KMS-11 (cell line): Measurements from ENCODE around the gene PIGU.

ENCODE experiments used
- H2AFZ ChIP-seq: fragments of 200-600 bp; sonication (generic); 2 replicates; pipeline ENCODE4 v1.6.1; 2016; ENCODE audit warnings: antibody characterized with exemption, mixed run types, low read depth
- H3K27ac ChIP-seq: fragments of 200-600 bp; sonication (generic); 2 replicates; pipeline ENCODE4 v1.6.1; 2016; ENCODE audit warnings: mild to moderate bottlenecking, mixed run types
- H3K27me3 ChIP-seq: fragments of 200-600 bp; sonication (generic); 2 replicates; pipeline ENCODE4 v1.6.1; 2017; ENCODE audit warnings: mild to moderate bottlenecking, low read depth, mixed run types, moderate library complexity; ENCODE audit not compliant: insufficient read depth
- H3K36me3 ChIP-seq: fragments of 200-600 bp; sonication (generic); 2 replicates; pipeline ENCODE4 v1.6.1; 2017; ENCODE audit warnings: mild to moderate bottlenecking, mixed run types; ENCODE audit not compliant: insufficient read depth
- H3K4me1 ChIP-seq: fragments of 200-600 bp; sonication (generic); 2 replicates; pipeline ENCODE4 v1.6.1; 2016; ENCODE audit warnings: mild to moderate bottlenecking, low read depth, mixed run types; ENCODE audit not compliant: poor library complexity, severe bottlenecking
- H3K4me2 ChIP-seq: fragments of 200-600 bp; sonication (generic); 2 replicates; pipeline ENCODE4 v1.7.0; 2016; ENCODE audit warnings: mild to moderate bottlenecking, mixed run types
- H3K4me3 ChIP-seq: fragments of 200-600 bp; sonication (generic); IDR thresholded peaks from 2 replicates; pipeline ENCODE4 v1.6.1; 2017; ENCODE audit warnings: low read depth, low read length, mixed read lengths; ENCODE audit not compliant: insufficient read depth
- H3K79me2 ChIP-seq: fragments of 200-600 bp; sonication (generic); 2 replicates; pipeline ENCODE4 v1.6.1; 2016; ENCODE audit warnings: low read depth, mixed run types; ENCODE audit not compliant: insufficient read depth
- H3K9ac ChIP-seq: fragments of 200-600 bp; sonication (generic); 2 replicates; pipeline ENCODE4 v1.6.1; 2016; ENCODE audit warnings: mild to moderate bottlenecking, mixed run types
- H4K20me1 ChIP-seq: fragments of 200-600 bp; sonication (generic); 2 replicates; pipeline ENCODE4 v1.6.1; 2016; ENCODE audit warnings: mild to moderate bottlenecking, mixed run types; ENCODE audit not compliant: insufficient read depth
- TF ChIP-seq, protein P1 (sequence below): fragments of 200-600 bp; sonication (generic); conservative IDR thresholded peaks from 2 replicates; pipeline ENCODE4 v1.6.1; 2017; ENCODE audit warnings: low read depth, mild to moderate bottlenecking, antibody characterized with exemption, low read length, moderate library complexity, mixed read lengths

PIGU gene

DNA sequence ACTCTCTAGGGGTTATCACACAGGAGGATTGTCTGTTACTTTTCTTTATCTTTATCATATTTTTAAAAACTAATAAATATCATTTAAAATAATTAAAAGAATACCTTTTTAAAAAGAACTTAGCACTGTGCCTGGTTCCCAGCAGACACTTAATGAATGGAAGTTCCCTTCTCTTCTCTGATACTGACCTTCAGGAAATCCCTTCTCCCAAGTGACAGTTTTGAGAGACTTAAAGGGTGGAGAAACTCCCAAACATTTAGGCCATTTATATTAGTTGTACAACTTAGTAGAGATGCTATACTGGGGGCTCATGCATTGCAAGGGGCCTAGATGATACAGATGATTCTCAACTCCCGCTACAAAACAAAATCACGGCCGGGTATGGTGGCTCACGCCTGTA lies 99.8 kb downstream of the PIGU start:
- Histone ChIP-seq H3K27me3 (no peaks in the 10 kb centered on the region), H3K4me1 (peaks cover 23% of the 10 kb centered on the region), H3K79me2 (no peaks in the 10 kb centered on the region), H2AFZ (no peak overlapping the region), H3K4me3 (no peak overlapping the region), H3K4me2 (no peak overlapping the region), H3K27ac (no peak overlapping the region), H4K20me1 (no peaks in the 10 kb centered on the region), H3K9ac (no peak overlapping the region), H3K36me3 (no peaks in the 10 kb centered on the region)
- TF ChIP-seq, protein P1, sequence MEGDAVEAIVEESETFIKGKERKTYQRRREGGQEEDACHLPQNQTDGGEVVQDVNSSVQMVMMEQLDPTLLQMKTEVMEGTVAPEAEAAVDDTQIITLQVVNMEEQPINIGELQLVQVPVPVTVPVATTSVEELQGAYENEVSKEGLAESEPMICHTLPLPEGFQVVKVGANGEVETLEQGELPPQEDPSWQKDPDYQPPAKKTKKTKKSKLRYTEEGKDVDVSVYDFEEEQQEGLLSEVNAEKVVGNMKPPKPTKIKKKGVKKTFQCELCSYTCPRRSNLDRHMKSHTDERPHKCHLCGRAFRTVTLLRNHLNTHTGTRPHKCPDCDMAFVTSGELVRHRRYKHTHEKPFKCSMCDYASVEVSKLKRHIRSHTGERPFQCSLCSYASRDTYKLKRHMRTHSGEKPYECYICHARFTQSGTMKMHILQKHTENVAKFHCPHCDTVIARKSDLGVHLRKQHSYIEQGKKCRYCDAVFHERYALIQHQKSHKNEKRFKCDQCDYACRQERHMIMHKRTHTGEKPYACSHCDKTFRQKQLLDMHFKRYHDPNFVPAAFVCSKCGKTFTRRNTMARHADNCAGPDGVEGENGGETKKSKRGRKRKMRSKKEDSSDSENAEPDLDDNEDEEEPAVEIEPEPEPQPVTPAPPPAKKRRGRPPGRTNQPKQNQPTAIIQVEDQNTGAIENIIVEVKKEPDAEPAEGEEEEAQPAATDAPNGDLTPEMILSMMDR: no peak

DNA sequence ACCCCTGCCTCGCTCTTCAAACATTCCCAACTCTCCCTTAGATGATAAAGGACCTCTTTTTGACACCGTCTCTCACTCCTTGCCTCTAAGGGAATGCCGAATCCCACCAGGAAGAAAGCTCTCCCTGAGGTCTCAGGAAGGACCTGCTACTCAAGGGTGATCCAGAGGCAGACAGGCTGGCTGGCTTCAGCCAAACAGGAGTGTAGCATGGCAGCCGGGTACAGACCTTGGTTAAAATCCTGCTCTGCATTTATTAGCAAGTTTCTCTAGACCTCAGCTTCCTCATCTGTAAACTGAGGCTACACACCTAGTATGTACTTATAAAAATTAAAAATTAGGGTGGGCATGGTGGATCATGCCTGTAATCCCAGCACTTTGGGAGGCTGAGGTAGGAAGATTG lies 101.1 kb downstream of the PIGU start:
- Histone ChIP-seq H3K4me2 (no peak overlapping the region), H3K36me3 (no peaks in the 10 kb centered on the region)

DNA sequence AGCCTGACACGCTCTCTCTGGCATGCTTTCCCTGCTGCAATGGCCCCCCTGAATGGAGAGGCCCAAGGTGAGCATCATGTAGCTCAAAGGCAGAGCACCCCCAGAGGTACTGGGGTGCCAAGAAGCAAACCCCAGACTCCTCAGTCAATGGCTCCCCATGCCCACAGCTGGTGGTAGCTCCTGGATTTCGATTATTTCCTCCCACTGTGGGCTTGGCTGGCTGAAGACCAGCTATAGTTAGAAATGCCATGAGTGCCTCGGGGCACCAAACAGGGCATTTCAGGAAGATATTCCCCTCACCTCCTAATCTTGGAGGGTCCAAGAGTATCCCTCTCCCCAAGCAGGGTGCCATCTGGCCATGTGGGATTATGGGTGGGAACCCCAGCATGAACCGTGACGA lies 101.6 kb downstream of the PIGU start:
- Histone ChIP-seq H3K27me3 (no peaks in the 10 kb centered on the region), H3K27ac (no peak overlapping the region), H3K79me2 (no peaks in the 10 kb centered on the region), H3K4me1 (peaks cover 7% of the 10 kb centered on the region), H3K4me2 (no peak overlapping the region), H2AFZ (no peak overlapping the region), H4K20me1 (no peaks in the 10 kb centered on the region), H3K36me3 (no peaks in the 10 kb centered on the region), H3K4me3 (no peak overlapping the region), H3K9ac (no peak overlapping the region)
- TF ChIP-seq, protein P1: no peak

More for the DNA sequence above, 101.1 kb downstream of the PIGU start:
- TF ChIP-seq, protein P1: no peak
- Histone ChIP-seq H3K4me1 (peaks cover 11% of the 10 kb centered on the region), H3K79me2 (no peaks in the 10 kb centered on the region), H3K27ac (no peak overlapping the region), H4K20me1 (no peaks in the 10 kb centered on the region), H3K27me3 (no peaks in the 10 kb centered on the region), H3K9ac (no peak overlapping the region), H2AFZ (no peak overlapping the region), H3K4me3 (no peak overlapping the region)

GRCh38 chr20:34574861-34575260 lies 102.0 kb downstream of the PIGU start:
- Histone ChIP-seq H3K9ac (no peak overlapping the region), H3K79me2 (no peaks in the 10 kb centered on the region), H3K4me3 (no peak overlapping the region), H2AFZ (no peak overlapping the region), H3K27ac (no peak overlapping the region), H3K4me1 (peaks cover 2% of the 10 kb centered on the region), H3K4me2 (no peak overlapping the region), H3K36me3 (no peaks in the 10 kb centered on the region), H3K27me3 (no peaks in the 10 kb centered on the region), H4K20me1 (no peaks in the 10 kb centered on the region)
- TF ChIP-seq, protein P1: no peak

- no peaks in the 10 kb centered on the region for H4K20me1 ChIP-seq
These were observed 102.5 kb downstream of the PIGU start for GRCh38 chr20:34574426-34574825.

More at GRCh38 chr20:34574426-34574825, 102.5 kb downstream of the PIGU start:
- no peaks in the 10 kb centered on the region for H3K4me1 ChIP-seq
- no peaks in the 10 kb centered on the region for H3K79me2 ChIP-seq
- no peaks in the 10 kb centered on the region for H3K36me3 ChIP-seq
- TF ChIP-seq, protein P1: no peak
- H2AFZ ChIP-seq: no peak overlapping the region
- no peak overlapping the region for H3K9ac ChIP-seq
- H3K27ac ChIP-seq: no peak overlapping the region
- no peak overlapping the region for H3K4me2 ChIP-seq
- no peak overlapping the region for H3K4me3 ChIP-seq
- no peaks in the 10 kb centered on the region for H3K27me3 ChIP-seq
